Breast epithelium (tissue), 3 donors: Measurements from ENCODE around the gene TMEM186.

Source experiments
- CTCF ChIP-seq, 3 donors: fragments of 450-650 bp; IDR thresholded peaks; one replicate each; pipeline ENCODE4 v1.5.1; 2016 to 2017; ENCODE audit warnings: antibody characterized with exemption in 3 of 3, mild to moderate bottlenecking in 3 of 3, moderate library complexity in 3 of 3
- POLR2AphosphoS5 ChIP-seq, 3 donors: sonication (generic); formaldehyde crosslinking; IDR thresholded peaks; one replicate each; pipeline ENCODE4 v1.6.1; 2017; ENCODE audit warnings: antibody characterized with exemption in 3 of 3

- TF ChIP-seq CTCF (IDR thresholded peaks at IDR 0.05) = no peak
- TF ChIP-seq POLR2AphosphoS5 (IDR thresholded peaks at IDR 0.05) = no peak
These were observed 28.9 kb upstream of the TMEM186 start for GRCh38 chr16:8826278-8826879.
